Measurements from ENCODE around the gene ZBTB7A.
A peak's percentile ranks its signal among the peaks of the same experiment; 100 is the strongest.
"Not testable (repeated sequence)": the region's sequence is repeated elsewhere in the genome, so short reads cannot be mapped to it uniquely, and the experiment has no call there.

Gene ZBTB7A

DNA sequence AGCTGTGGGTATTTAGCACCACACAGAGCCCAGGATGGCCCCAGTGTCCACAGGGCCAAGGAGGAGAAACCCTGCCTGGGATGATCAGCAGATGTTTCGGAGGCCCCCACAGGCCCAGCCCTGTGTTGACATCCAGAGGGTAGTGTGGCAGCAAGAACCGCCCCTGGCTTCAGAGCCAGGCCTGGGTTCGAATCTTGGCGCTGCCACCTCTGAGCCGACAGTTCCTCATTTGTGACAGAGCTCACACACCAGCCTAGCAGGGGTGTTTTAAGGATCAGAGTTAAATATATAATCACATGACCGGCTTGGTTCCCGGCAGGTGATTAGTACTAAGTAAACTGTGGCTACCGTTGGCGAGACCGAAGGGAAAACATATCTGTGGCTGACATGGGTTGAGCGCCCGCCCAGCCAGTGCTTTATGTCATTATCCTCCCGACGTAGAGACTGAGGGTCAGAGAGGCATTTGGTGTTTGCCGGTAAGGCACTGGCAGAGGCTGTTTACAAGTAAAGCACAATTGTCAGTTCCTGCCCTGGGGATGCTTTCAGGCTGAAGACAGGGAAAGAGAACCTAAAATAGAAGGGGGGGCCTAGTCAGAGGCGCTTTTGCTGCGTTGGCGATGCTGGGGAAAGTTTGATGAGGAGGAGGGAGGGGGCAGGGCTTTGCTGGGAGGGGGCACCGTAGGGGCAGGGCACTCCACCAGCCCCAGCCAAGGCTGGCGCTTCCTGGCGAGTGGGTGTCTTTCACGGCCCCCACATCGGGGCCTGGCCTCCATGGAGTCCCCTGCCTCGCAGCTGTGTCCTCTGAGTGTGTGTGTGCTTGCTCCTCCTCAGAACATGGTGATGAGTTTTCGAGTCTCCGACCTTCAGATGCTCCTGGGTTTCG lies 54.4 kb downstream of the ZBTB7A start:
- Histone ChIP-seq H3K9ac (ENCODE audit: low read depth, low read length) (no peak overlapping the region), H3K27me3 (ENCODE audit: control insufficient read depth, insufficient read depth, low read length) (no peaks in the 10 kb centered on the region), H3K9me3 (ENCODE audit: control insufficient read depth, insufficient read depth, low read length) (no peaks in the 10 kb centered on the region), H3K4me3 (ENCODE audit: low read depth, low read length) (no peak overlapping the region), H3K4me1 (ENCODE audit: control insufficient read depth, insufficient read depth, low read length) (peaks cover 8% of the 10 kb centered on the region), H3K36me3 (ENCODE audit: control insufficient read depth, insufficient read depth, low read length) (peaks cover 42% of the 10 kb centered on the region)

DNA sequence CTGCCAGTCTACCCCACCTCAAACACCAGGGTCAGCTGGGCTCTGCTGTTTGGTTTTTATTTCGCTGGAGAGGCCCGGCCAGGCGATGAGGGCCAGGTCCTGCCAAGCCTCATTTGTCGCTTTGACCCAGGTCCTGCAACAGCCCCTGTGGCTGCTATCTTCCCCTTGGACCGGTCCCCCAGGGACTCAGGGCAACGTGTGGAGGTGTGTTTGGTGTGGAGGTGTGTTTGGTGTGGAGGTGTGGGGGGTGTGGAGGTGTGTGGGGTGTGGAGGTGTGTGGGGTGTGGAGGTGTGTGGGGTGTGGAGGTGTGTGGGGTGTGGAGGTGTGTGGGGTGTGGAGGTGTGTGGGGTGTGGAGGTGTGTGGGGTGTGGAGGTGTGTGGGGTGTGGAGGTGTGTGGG lies 55.3 kb downstream of the ZBTB7A start:
- H3K9me3 ChIP-seq (ENCODE audit: control insufficient read depth, insufficient read depth, low read length); H3K4me1 ChIP-seq (ENCODE audit: control insufficient read depth, insufficient read depth, low read length); H3K4me3 ChIP-seq (ENCODE audit: low read depth, low read length); H3K9ac ChIP-seq (ENCODE audit: low read depth, low read length); H3K27me3 ChIP-seq (ENCODE audit: control insufficient read depth, insufficient read depth, low read length): not testable (repeated sequence)
- peaks cover 41% of the 10 kb centered on the region for H3K36me3 ChIP-seq (ENCODE audit: control insufficient read depth, insufficient read depth, low read length)

DNA sequence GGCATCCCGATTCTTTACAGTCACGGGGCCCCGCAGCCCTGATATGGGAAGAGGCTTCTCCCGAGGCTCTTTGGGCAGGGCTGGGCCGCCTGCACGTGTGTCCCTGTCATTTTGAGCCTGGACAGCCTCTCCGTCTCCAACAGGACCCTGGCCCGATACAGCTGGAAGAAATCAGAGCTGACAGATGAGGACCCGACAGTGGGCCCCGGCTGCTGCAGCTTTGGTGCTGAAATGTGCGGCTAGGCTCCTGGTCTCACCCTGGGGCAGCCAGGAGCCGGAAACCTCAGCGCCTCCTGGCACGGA lies 55.9 kb downstream of the ZBTB7A start:
- peaks cover 41% of the 10 kb centered on the region for H3K36me3 ChIP-seq (ENCODE audit: control insufficient read depth, insufficient read depth, low read length)
- no peaks in the 10 kb centered on the region for H3K27me3 ChIP-seq (ENCODE audit: control insufficient read depth, insufficient read depth, low read length)
- H3K4me1 ChIP-seq (ENCODE audit: control insufficient read depth, insufficient read depth, low read length): peaks cover 8% of the 10 kb centered on the region
- H3K9me3 ChIP-seq (ENCODE audit: control insufficient read depth, insufficient read depth, low read length): no peaks in the 10 kb centered on the region
- no peak overlapping the region for H3K4me3 ChIP-seq (ENCODE audit: low read depth, low read length)
- no peak overlapping the region for H3K9ac ChIP-seq (ENCODE audit: low read depth, low read length)

DNA sequence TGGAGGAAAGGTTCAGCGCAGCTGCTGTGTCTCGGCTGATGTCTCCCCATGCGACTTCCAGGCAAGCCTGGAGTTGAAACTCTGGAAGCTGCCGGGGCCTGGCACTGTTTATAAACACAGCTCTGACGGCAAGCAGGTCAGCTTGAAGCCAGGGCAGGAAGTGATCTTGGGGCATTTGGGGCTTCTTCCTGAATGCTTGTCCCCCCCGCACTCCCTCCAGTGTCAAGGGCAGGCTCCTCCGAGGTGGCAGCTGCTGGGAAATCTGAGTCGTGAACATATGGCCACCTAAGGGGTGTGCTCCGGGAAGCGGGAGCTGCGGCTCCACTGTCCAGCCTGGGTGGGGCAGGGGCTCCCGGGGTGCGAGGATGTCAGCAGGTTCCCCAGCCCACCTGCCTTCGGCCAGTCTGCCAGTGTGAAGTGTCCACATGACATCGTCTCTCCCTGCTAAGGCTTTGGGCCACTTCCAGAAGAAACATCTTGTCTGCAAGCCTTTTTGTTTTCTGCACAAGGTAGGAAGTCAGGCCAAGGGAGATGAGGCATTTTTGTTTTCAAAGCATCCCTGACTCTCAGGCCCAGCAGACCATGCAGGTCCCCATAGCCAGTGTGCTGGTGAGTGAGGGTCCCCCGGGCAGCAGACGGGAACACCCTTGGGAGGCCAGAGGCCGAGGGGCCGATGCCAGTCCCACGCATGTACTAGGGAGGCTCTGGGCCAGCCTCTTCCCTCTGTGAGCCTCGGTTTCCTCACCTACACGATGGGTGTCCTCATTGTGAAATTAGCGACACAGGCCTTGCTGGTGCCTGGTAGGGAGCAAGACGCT lies 56.5 kb downstream of the ZBTB7A start:
- no peaks in the 10 kb centered on the region for H3K9me3 ChIP-seq (ENCODE audit: control insufficient read depth, insufficient read depth, low read length)
- H3K9ac ChIP-seq (ENCODE audit: low read depth, low read length): no peak overlapping the region
- peaks cover 36% of the 10 kb centered on the region for H3K36me3 ChIP-seq (ENCODE audit: control insufficient read depth, insufficient read depth, low read length)
- peaks cover 8% of the 10 kb centered on the region for H3K4me1 ChIP-seq (ENCODE audit: control insufficient read depth, insufficient read depth, low read length)
- no peaks in the 10 kb centered on the region for H3K27me3 ChIP-seq (ENCODE audit: control insufficient read depth, insufficient read depth, low read length)
- H3K4me3 ChIP-seq (ENCODE audit: low read depth, low read length): no peak overlapping the region

DNA sequence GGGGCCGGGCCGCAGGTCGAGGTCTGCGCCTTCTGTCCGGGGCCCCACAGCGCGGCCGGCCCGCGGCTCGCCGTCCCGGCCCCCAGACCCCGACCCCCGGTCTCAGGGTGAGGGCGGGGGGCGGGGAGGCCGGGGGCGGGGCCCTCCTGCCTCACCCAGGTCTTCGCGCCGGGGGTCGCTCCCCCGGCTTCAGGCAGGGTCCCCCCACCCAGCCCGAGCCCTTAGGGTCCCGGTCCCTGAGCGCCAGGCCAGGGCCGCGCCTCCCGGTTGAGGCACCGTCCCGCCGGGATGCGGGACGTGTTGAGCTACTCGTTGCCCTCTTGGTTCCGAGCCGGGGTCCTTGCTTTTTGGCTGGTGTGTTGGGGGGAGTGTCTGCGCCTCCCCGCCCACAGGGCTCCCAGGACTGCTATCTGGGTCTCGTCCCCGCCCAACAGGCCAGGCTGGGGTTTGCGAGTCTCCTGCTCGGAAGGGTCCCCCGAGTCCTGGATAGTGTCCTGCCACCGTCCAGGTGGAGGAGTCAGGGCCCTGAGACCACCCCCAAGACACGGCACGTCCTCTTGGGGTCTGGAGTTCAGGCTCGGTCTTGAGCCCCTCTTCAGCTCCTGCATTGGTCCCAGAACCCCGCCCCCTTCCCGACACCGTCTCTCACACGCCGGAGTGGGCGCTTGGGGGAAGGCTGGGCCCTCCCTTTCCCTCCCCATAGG lies 58.7 kb downstream of the ZBTB7A start:
- peaks cover 8% of the 10 kb centered on the region for H3K4me1 ChIP-seq (ENCODE audit: control insufficient read depth, insufficient read depth, low read length)
- peak overlapping the region; percentile 88 for H3K4me3 ChIP-seq (ENCODE audit: low read depth, low read length)
- no peaks in the 10 kb centered on the region for H3K9me3 ChIP-seq (ENCODE audit: control insufficient read depth, insufficient read depth, low read length)
- peak overlapping the region; percentile 76 for H3K9ac ChIP-seq (ENCODE audit: low read depth, low read length)
- peaks cover 16% of the 10 kb centered on the region for H3K36me3 ChIP-seq (ENCODE audit: control insufficient read depth, insufficient read depth, low read length)
- H3K27me3 ChIP-seq (ENCODE audit: control insufficient read depth, insufficient read depth, low read length): no peaks in the 10 kb centered on the region

DNA sequence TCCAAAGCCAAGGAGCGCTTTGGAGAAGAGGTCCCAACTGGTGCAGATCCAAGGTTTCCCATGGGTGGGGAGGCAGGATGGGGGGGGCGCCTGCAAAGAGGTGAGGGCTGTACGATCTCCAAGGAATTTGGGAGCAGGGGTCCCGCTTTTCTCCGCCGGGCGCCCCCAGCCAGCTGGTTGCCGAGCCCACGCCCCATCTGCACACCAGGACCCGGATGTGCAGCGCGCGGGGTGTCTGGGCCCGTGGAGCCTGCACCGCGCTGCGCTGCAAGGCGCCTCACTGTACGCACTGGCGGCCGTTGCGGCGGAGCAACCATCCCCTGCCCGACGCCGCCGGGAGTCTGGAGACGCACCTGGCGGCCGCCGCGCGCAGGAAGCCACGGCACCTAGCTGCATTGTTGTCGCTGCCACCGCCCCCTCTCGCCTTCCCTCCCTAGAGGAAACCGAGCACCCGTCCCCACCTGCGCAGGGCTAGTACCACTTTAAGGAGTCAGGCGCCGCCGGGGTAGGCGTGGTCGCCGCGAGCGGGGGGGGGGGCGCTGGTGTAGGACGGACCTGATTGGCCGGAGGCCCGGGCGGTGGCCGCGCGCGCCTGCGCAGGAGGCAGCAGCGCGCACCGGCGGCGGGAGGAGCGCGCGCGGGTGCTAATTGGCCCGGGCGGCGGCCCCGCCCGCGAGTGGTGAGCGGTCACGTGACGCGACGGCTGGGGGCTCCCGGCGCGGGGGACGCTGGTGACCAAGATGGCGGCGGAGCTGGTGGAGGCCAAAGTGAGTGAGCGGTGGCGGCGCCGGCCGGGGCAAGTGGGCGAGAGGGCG lies 59.5 kb downstream of the ZBTB7A start, which contains the start of gene PIAS4:
TSS of gene PIAS4 (plus strand) at position 716 of the 815 bp plus-strand sequence. CDS start at position 741, 25 bp downstream.
- H3K4me3 ChIP-seq (ENCODE audit: low read depth, low read length): peak within 1 kb of the TSS; percentile 88
- peaks cover 13% of the 10 kb centered on the region for H3K36me3 ChIP-seq (ENCODE audit: control insufficient read depth, insufficient read depth, low read length)
- no peaks in the 10 kb centered on the region for H3K9me3 ChIP-seq (ENCODE audit: control insufficient read depth, insufficient read depth, low read length)
- H3K4me1 ChIP-seq (ENCODE audit: control insufficient read depth, insufficient read depth, low read length): peaks cover 8% of the 10 kb centered on the region
- no peaks in the 10 kb centered on the region for H3K27me3 ChIP-seq (ENCODE audit: control insufficient read depth, insufficient read depth, low read length)
- H3K9ac ChIP-seq (ENCODE audit: low read depth, low read length): peak within 1 kb of the TSS; percentile 83

DNA sequence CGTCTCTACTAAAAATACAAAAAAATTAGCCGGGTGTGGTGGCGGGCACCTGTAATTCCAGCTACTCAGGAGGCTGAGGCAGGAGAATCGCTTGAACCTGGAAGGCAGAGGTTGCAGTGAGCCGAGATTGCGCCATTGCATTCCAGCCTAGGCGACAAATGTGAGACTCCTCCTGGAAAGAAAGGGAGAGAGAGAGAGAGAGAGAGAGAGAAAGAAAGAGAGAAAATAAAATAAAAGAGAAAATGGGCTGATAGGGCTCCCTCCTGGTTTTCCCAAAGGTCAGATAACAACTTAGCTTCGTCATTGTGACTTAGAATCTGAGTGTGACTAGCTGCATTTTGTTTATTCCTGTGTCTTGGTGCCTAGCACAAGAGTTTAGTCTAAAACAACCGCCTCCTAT lies 61.3 kb downstream of the ZBTB7A start:
- H3K9ac ChIP-seq (ENCODE audit: low read depth, low read length): not testable (repeated sequence)

DNA sequence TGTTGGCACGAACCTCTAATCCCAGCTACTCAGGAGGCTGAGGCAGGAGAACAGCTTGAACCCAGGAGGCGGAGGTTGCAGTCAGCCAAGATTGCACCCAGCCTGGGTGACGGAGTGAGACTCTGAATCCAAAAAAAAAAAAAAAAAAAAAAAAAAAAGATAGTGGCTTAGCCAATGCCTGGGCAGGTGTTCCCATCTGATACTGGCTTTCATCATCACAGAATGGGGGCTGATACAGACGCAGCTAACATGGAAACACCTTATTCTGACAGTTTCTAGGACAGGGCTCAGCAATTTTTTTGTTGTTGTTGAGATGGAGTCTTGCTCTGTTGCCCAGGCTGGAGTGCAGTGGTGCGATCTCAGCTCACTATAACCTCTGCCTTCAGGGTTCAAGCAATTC lies 65.9 kb downstream of the ZBTB7A start:
- not testable (repeated sequence) for H3K9me3 ChIP-seq (ENCODE audit: control insufficient read depth, insufficient read depth, low read length); H3K4me3 ChIP-seq (ENCODE audit: low read depth, low read length); H3K9ac ChIP-seq (ENCODE audit: low read depth, low read length); H3K36me3 ChIP-seq (ENCODE audit: control insufficient read depth, insufficient read depth, low read length); H3K4me1 ChIP-seq (ENCODE audit: control insufficient read depth, insufficient read depth, low read length); H3K27me3 ChIP-seq (ENCODE audit: control insufficient read depth, insufficient read depth, low read length)

More for the DNA sequence above, 61.3 kb downstream of the ZBTB7A start:
- H3K27me3 ChIP-seq (ENCODE audit: control insufficient read depth, insufficient read depth, low read length); H3K4me1 ChIP-seq (ENCODE audit: control insufficient read depth, insufficient read depth, low read length); H3K4me3 ChIP-seq (ENCODE audit: low read depth, low read length); H3K9me3 ChIP-seq (ENCODE audit: control insufficient read depth, insufficient read depth, low read length); H3K36me3 ChIP-seq (ENCODE audit: control insufficient read depth, insufficient read depth, low read length): not testable (repeated sequence)

DNA sequence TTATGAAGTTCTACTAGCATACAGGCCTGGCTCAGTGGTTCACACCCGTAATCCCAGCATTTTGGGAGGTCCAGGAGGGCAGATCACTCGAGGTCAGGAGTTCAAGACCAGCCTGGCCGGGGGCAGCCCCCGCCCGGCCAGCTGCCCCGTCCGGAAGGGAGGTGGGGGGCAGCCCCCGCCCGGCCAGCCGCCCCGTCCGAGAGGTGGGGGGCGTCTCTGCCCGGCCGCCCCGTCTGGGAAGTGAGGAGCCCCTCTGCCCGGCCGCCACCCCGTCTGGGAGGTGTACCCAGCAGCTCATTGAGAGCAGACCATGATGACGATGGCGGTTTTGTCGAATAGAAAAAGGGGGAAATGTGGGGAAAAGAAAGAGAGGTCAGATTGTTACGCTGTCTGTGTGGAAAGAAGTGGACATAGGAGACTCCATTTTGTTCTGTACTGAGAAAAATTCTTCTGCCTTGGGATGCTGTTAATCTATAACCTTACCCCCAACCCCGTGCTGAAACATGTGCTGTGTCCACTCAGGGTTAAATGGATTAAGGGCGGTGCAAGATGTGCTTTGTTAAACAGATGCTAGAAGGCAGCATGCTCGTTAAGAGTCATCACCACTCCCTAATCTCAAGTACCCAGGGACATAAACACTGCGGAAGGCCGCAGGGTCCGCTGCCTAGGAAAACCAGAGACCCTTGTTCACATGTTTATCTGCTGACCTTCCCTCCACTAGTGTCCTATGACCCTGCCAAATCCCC lies 67.9 kb downstream of the ZBTB7A start:
- H3K36me3 ChIP-seq (ENCODE audit: control insufficient read depth, insufficient read depth, low read length); H3K4me3 ChIP-seq (ENCODE audit: low read depth, low read length); H3K4me1 ChIP-seq (ENCODE audit: control insufficient read depth, insufficient read depth, low read length); H3K9me3 ChIP-seq (ENCODE audit: control insufficient read depth, insufficient read depth, low read length); H3K27me3 ChIP-seq (ENCODE audit: control insufficient read depth, insufficient read depth, low read length); H3K9ac ChIP-seq (ENCODE audit: low read depth, low read length): not testable (repeated sequence)

DNA sequence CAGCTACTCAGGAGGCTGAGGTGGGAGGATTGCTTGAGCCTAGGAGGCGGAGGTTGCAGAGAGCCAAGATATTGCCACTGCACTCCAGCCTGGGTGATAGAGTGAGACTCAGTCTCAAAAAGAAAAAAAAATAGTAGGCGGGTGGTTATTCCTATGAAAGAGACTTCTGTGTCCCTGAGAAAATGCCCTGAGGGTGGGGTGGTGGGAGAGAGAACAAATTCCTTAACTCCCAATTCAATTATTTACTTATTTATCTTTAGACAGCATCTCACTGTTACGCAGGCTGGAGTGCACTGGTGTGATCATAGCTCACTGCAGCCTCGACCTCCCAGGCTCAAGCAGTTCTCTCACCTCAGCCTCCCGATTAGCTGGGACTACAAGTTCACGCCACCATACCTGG lies 71.1 kb downstream of the ZBTB7A start:
- H3K36me3 ChIP-seq (ENCODE audit: control insufficient read depth, insufficient read depth, low read length): no peaks in the 10 kb centered on the region
- no peaks in the 10 kb centered on the region for H3K9me3 ChIP-seq (ENCODE audit: control insufficient read depth, insufficient read depth, low read length)
- no peaks in the 10 kb centered on the region for H3K4me1 ChIP-seq (ENCODE audit: control insufficient read depth, insufficient read depth, low read length)
- no peaks in the 10 kb centered on the region for H3K27me3 ChIP-seq (ENCODE audit: control insufficient read depth, insufficient read depth, low read length)
- no peak overlapping the region for H3K4me3 ChIP-seq (ENCODE audit: low read depth, low read length)
- no peak overlapping the region for H3K9ac ChIP-seq (ENCODE audit: low read depth, low read length)
